HepG2 (cell line): ENCODE results near the gene FBXL4. TPM values are rescaled to one million over a fixed set of nuclear protein-coding genes. Genes with fewer than 3 reads are reported as not detected.

Experiments used
- BORCS8-MEF2B ChIP-seq: sonication (generic); formaldehyde crosslinking; IDR thresholded peaks from 2 replicates; pipeline ENCODE4 v1.8.0; 2022; ENCODE audit warnings: mild to moderate bottlenecking, missing genetic modification reagents
- CERS6 ChIP-seq: sonication (generic); formaldehyde crosslinking; IDR thresholded peaks from 2 replicates; pipeline ENCODE4 v1.5.0; 2020; ENCODE audit warnings: missing genetic modification reagents
- DR1 ChIP-seq: sonication (generic); formaldehyde crosslinking; IDR thresholded peaks from 2 replicates; pipeline ENCODE4 v1.8.0; 2021; ENCODE audit warnings: mild to moderate bottlenecking, missing genetic modification reagents, inconsistent platforms
- EEA1 ChIP-seq: sonication (generic); formaldehyde crosslinking; IDR thresholded peaks from 2 replicates; pipeline ENCODE4 v1.5.1; 2020; ENCODE audit warnings: mild to moderate bottlenecking, missing genetic modification reagents, borderline replicate concordance
- ELF1 ChIP-seq: sonication (generic); formaldehyde crosslinking; IDR thresholded peaks from 2 replicates; pipeline ENCODE4 v1.4.0; 2020; ENCODE audit warnings: missing genetic modification reagents
- FOXA3 ChIP-seq: IDR thresholded peaks from 2 replicates; pipeline ENCODE4 v1.6.1; 2016; ENCODE audit warnings: missing genetic modification reagents, missing compliant biosample characterization
- FOXJ3 ChIP-seq: sonication (generic); formaldehyde crosslinking; IDR thresholded peaks from 2 replicates; pipeline ENCODE4 v1.4.0; 2020; ENCODE audit warnings: missing genetic modification reagents, mild to moderate bottlenecking, borderline replicate concordance
- IKZF4 ChIP-seq: sonication (generic); formaldehyde crosslinking; IDR thresholded peaks from 2 replicates; pipeline ENCODE4 v1.5.1; 2020; ENCODE audit warnings: borderline replicate concordance, mild to moderate bottlenecking, low read depth, missing genetic modification reagents; ENCODE audit errors: not compliant biosample characterization
- JUNB ChIP-seq: sonication (generic); formaldehyde crosslinking; IDR thresholded peaks from 2 replicates; pipeline ENCODE4 v1.8.0; 2022; ENCODE audit warnings: missing genetic modification reagents, mild to moderate bottlenecking, borderline replicate concordance
- KLF12 ChIP-seq: sonication (generic); formaldehyde crosslinking; IDR thresholded peaks from 2 replicates; pipeline ENCODE4 v1.4.0; 2020; ENCODE audit warnings: missing genetic modification reagents, borderline replicate concordance
- NFKB2 ChIP-seq: sonication (generic); formaldehyde crosslinking; IDR thresholded peaks from 2 replicates; pipeline ENCODE4 v1.4.0; 2020; ENCODE audit warnings: missing genetic modification reagents, borderline replicate concordance
- PITX1 ChIP-seq: sonication (generic); formaldehyde crosslinking; IDR thresholded peaks from 2 replicates; pipeline ENCODE4 v1.5.1; 2020; ENCODE audit warnings: mild to moderate bottlenecking, missing genetic modification reagents
- SPEN ChIP-seq: sonication (generic); formaldehyde crosslinking; IDR thresholded peaks from 2 replicates; pipeline ENCODE4 v1.5.1; 2020; ENCODE audit warnings: low read depth, mild to moderate bottlenecking, missing genetic modification reagents
- THAP11 ChIP-seq: IDR thresholded peaks from 2 replicates; pipeline ENCODE4 v1.6.1; 2016; ENCODE audit warnings: missing biosample characterization, missing genetic modification reagents
- YEATS4 ChIP-seq: sonication (generic); formaldehyde crosslinking; IDR thresholded peaks from 2 replicates; pipeline ENCODE4 v1.4.0; 2020; ENCODE audit warnings: missing genetic modification reagents, borderline replicate concordance
- ZFP37 ChIP-seq: sonication (generic); formaldehyde crosslinking; IDR thresholded peaks from 2 replicates; pipeline ENCODE4 v1.4.0; 2020; ENCODE audit warnings: missing genetic modification reagents, borderline replicate concordance
- ZMYM4 ChIP-seq: sonication (generic); formaldehyde crosslinking; IDR thresholded peaks from 2 replicates; pipeline ENCODE4 v1.8.1; 2023; ENCODE audit warnings: mild to moderate bottlenecking, missing genetic modification reagents
- ZNF552 ChIP-seq: sonication (generic); formaldehyde crosslinking; IDR thresholded peaks from 2 replicates; pipeline ENCODE4 v1.9.0; 2022; ENCODE audit warnings: missing genetic modification reagents, mild to moderate bottlenecking, borderline replicate concordance
- ZNF563 ChIP-seq: sonication (generic); formaldehyde crosslinking; IDR thresholded peaks from 2 replicates; pipeline ENCODE4 v1.8.0; 2022; ENCODE audit warnings: mild to moderate bottlenecking, moderate library complexity, missing genetic modification reagents
- ZNF616 ChIP-seq: sonication (generic); formaldehyde crosslinking; IDR thresholded peaks from 2 replicates; pipeline ENCODE4 v1.5.0; 2020; ENCODE audit warnings: low read depth, mild to moderate bottlenecking, missing genetic modification reagents
- polyA plus RNA-seq, 8 experiments: library from polyadenylated mRNA; depleted of rRNA in 3 of 8; stranded (reverse) in 7 of 8; unstranded in 1 of 8; fragments of >200 nt; fragmentation: Illumina TruSeq in 4 of 8; extraction: Trizol in 4 of 8; gene quantifications; 2 replicates each; pipeline versions ENCODE4 v1.2.1 to v1.2.3, GENCODE V29; 2011 to 2016; ENCODE audit warnings: low read depth in 4 of 8, missing spikeins in 1 of 8, mixed read lengths in 1 of 8; ENCODE audit not compliant: insufficient read depth in 1 of 8
- total RNA-seq, 5 experiments: library from RNA; depleted of rRNA; stranded (reverse); fragments of >200 nt; fragmentation: Illumina TruSeq; extraction: Trizol; gene quantifications; 2 replicates each; pipeline ENCODE4 v1.2.3, GENCODE V29; 2016; ENCODE audit warnings: low read depth in 1 of 5
- TF ChIP-seq, protein P1 (sequence below): IDR thresholded peaks from 2 replicates; pipeline ENCODE4 v1.6.1; 2016; ENCODE audit warnings: mild to moderate bottlenecking
- TF ChIP-seq, protein P2 (sequence below): sonication (generic); formaldehyde crosslinking; IDR thresholded peaks from 2 replicates; pipeline ENCODE4 v1.4.0; 2020; ENCODE audit warnings: missing genetic modification reagents

Gene FBXL4
- total and polyA plus RNA-seq, 2 of the 13 experiments (the other 11 are each of a cell fraction or from before 2014, with no cell fraction given) = 13.2 to 17.6 TPM

DNA sequence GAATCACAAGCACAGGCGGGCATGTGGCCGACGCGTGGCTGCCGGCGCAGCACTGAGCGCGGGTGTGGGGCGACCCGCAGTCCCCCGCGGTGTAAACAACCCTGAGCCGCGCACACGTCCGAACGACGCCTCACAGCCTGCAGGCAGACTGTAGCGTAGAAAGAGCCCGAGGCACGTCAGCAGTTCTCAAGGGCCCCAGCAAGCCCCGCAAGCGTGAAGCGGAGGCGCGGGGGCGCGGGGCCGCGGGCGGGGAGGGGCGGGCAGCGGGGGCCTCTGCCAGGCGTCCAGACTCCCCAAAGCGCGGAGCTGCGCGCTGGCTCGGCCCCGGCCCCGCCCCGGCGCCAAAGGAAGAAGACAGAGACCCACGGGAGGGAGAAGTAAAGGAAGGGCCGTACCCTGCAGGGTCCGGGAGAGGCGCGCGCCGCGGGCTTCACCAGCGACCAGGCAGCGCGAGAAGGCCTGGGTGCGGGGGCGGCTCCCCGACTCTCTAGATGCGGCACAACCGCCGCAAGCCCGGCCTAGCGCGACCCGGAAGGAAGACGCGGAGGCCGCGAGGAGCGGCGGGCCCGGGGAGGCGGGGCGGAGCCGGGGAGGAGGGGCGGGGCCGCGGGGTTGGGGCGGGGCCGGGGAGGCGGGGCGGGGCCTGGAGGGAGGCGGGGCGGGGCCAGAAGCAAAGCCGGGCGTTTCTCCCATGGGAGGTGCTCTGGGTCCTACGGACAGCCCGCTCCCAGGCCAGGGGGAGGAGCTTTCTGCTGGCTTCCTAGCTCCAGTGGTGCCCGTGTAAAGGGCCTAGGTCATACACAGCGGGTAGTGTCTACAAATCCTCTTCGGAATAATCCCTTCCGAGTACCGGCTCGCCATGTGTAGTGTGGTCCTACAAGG is at the start of gene FBXL4 (continued):
- TF ChIP-seq CERS6 (CRISPR knock-in tag) (no peak), BORCS8-MEF2B (peak; percentile 43; the same call in 1 of the 2 replicates), ZNF616 (CRISPR knock-in tag) (0 out of 2 replicates have a peak, but pooled peaks have one; percentile 13), KLF12 (CRISPR knock-in tag) (0 out of 2 replicates have a peak, but pooled peaks have one; percentile 18), DR1 (CRISPR knock-in tag) (peak; percentile 37), ZNF552 (CRISPR knock-in tag) (peak; percentile 9; the same call in 1 of the 2 replicates), PITX1 (CRISPR knock-in tag) (peak; percentile 31; the same call in 1 of the 2 replicates), ZNF563 (CRISPR knock-in tag) (peak; percentile 80), ELF1 (CRISPR knock-in tag) (peak; percentile 78), EEA1 (CRISPR knock-in tag) (no peak), SPEN (no peak), FOXJ3 (CRISPR knock-in tag) (0 out of 2 replicates have a peak, but pooled peaks have one; percentile 83), THAP11 (CRISPR knock-in tag) (peak; percentile 35), YEATS4 (CRISPR knock-in tag) (peak; percentile 90), FOXA3 (CRISPR knock-in tag) (peak; percentile 73), JUNB (CRISPR knock-in tag) (peak; percentile 60; the same call in 1 of the 2 replicates), NFKB2 (CRISPR knock-in tag) (peak; percentile 82; the same call in 1 of the 2 replicates), IKZF4 (peak; percentile 67), ZFP37 (CRISPR knock-in tag) (no peak), ZMYM4 (CRISPR knock-in tag) (peak; percentile 11; the same call in 1 of the 2 replicates)
- TF ChIP-seq, protein P1, sequence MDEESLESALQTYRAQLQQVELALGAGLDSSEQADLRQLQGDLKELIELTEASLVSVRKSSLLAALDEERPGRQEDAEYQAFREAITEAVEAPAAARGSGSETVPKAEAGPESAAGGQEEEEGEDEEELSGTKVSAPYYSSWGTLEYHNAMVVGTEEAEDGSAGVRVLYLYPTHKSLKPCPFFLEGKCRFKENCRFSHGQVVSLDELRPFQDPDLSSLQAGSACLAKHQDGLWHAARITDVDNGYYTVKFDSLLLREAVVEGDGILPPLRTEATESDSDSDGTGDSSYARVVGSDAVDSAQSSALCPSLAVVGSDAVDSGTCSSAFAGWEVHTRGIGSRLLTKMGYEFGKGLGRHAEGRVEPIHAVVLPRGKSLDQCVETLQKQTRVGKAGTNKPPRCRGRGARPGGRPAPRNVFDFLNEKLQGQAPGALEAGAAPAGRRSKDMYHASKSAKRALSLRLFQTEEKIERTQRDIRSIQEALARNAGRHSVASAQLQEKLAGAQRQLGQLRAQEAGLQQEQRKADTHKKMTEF (CRISPR knock-in tag) = peak; percentile 60; the same call in 1 of the 2 replicates
- TF ChIP-seq, protein P2, sequence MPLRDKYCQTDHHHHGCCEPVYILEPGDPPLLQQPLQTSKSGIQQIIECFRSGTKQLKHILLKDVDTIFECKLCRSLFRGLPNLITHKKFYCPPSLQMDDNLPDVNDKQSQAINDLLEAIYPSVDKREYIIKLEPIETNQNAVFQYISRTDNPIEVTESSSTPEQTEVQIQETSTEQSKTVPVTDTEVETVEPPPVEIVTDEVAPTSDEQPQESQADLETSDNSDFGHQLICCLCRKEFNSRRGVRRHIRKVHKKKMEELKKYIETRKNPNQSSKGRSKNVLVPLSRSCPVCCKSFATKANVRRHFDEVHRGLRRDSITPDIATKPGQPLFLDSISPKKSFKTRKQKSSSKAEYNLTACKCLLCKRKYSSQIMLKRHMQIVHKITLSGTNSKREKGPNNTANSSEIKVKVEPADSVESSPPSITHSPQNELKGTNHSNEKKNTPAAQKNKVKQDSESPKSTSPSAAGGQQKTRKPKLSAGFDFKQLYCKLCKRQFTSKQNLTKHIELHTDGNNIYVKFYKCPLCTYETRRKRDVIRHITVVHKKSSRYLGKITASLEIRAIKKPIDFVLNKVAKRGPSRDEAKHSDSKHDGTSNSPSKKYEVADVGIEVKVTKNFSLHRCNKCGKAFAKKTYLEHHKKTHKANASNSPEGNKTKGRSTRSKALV (CRISPR knock-in tag) = peak; percentile 77
